Measurements from ENCODE around the gene VCL.

The VCL gene

DNA sequence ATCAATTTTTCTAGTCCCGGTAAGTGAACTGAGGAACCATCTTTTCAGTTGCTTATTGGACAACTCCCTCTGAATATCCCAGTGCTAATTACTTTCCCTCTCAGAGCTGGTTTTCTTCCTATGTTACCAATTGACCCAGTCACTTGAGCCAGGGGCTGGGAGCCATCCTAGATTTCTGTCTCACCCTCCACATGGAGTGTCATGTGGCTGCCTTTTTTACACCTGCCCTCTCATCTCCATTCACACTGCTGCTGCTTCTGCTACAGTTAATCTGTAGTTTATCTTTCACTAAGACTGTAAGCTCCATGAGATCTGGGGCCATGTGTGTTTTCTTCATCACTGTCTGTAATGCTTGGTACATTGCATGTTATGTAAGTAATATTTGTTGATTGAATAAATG is 35.8 kb downstream of the VCL start:
- no peaks in the 10 kb centered on the region for H3K9me3 ChIP-seq (ENCODE audit: low read depth, low read length)
- TF ChIP-seq FOXP2 (optimal IDR thresholded peaks at IDR 0.05; ENCODE audit: control extremely low read depth, extremely low read length, insufficient read depth) (no peak), EZH2 (IDR thresholded peaks at IDR 0.05) (no peak), POLR2AphosphoS5 (IDR thresholded peaks at IDR 0.05; ENCODE audit: borderline replicate concordance, low read depth, low read length) (no peak)
- H3K9ac ChIP-seq (ENCODE audit: insufficient read length), result no peak overlapping the region
- no peak for DNase-seq (ENCODE audit: low read depth, low spot score)
- no peaks in the 10 kb centered on the region for H3K36me3 ChIP-seq (ENCODE audit: insufficient read depth, low read length)
- H3K4me3 ChIP-seq, result no peak overlapping the region
- H3K27ac ChIP-seq, result no peak overlapping the region

DNA sequence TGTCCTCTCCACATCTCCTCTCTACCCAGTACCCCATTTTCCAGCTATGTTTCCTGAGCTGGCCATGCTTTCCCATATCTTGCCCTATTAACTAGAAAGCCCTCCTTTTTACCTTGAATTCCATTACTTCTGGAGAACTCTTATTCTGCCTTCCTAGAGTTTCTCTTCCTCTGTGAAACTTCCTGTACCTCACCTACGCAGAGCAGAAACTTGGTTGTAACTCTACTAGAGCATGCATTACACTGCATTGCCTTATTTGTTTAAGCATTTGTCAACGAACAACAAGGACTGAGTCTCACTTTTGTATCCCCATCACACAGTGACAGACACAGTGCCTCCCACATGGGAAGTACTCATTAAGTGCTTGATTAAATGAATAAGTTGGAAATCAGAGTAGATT is 36.4 kb downstream of the VCL start:
- Histone ChIP-seq H3K4me3 (no peak overlapping the region), H3K9me3 (ENCODE audit: low read depth, low read length) (no peaks in the 10 kb centered on the region), H3K9ac (ENCODE audit: insufficient read length) (no peak overlapping the region), H3K36me3 (ENCODE audit: insufficient read depth, low read length) (no peaks in the 10 kb centered on the region), H3K27ac (no peak overlapping the region)
- no peak for DNase-seq (ENCODE audit: low read depth, low spot score)
- TF ChIP-seq EZH2 (IDR thresholded peaks at IDR 0.05), result no peak
- no peak for TF ChIP-seq POLR2AphosphoS5 (IDR thresholded peaks at IDR 0.05; ENCODE audit: borderline replicate concordance, low read depth, low read length)
- no peak for TF ChIP-seq FOXP2 (optimal IDR thresholded peaks at IDR 0.05; ENCODE audit: control extremely low read depth, extremely low read length, insufficient read depth)

DNA sequence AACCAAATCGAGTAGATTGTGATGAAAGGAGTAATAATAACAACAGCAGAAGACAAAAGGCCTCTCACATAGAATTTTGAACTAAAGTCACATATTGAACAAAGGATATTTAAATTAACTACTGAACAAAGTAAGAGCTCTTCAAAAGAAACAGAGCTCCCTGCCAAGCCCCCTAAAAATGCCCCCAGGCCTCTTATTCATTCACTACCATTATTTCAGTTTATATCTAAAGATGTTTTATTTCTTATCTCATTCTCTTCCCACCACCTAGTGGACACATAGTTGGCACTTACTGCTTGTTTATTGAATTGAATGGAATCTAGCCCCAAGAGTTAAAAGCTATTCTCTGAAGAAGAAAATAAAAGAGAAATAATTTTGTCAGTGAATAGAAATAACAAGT is 37.4 kb downstream of the VCL start:
- no peaks in the 10 kb centered on the region for H3K36me3 ChIP-seq (ENCODE audit: insufficient read depth, low read length)
- DNase-seq (ENCODE audit: low read depth, low spot score), result no peak
- H3K4me3 ChIP-seq, result no peak overlapping the region
- no peak overlapping the region for H3K9ac ChIP-seq (ENCODE audit: insufficient read length)
- H3K27ac ChIP-seq, result no peak overlapping the region
- no peaks in the 10 kb centered on the region for H3K9me3 ChIP-seq (ENCODE audit: low read depth, low read length)
- TF ChIP-seq POLR2AphosphoS5 (IDR thresholded peaks at IDR 0.05; ENCODE audit: borderline replicate concordance, low read depth, low read length) (no peak), FOXP2 (optimal IDR thresholded peaks at IDR 0.05; ENCODE audit: control extremely low read depth, extremely low read length, insufficient read depth) (no peak), EZH2 (IDR thresholded peaks at IDR 0.05) (no peak)

DNA sequence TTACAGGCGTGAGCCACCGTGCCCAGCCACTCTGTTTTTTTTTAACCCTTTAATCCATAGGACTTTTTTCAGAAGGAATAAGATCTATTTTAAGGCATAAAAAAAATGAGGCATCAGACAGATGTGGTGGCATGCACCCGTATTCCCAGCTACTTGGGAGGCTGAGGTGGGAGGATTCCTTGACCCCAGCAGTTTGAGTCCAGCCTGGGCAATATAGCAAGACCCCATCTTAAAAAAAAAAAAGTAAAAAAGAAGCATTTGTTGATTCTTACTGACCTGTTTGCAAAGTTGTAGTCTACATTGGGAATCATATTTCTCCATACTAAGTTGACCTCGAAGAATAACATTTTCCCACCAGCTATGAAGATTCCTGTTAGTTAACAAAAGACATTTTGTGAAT is 38.6 kb downstream of the VCL start:
- no peak for TF ChIP-seq FOXP2 (optimal IDR thresholded peaks at IDR 0.05; ENCODE audit: control extremely low read depth, extremely low read length, insufficient read depth)
- TF ChIP-seq POLR2AphosphoS5 (IDR thresholded peaks at IDR 0.05; ENCODE audit: borderline replicate concordance, low read depth, low read length), result no peak
- TF ChIP-seq EZH2 (IDR thresholded peaks at IDR 0.05), result no peak
- no peak for DNase-seq (ENCODE audit: low read depth, low spot score)
- Histone ChIP-seq H3K27ac (no peak overlapping the region), H3K9me3 (ENCODE audit: low read depth, low read length) (no peaks in the 10 kb centered on the region), H3K4me3 (no peak overlapping the region), H3K9ac (ENCODE audit: insufficient read length) (no peak overlapping the region), H3K36me3 (ENCODE audit: insufficient read depth, low read length) (no peaks in the 10 kb centered on the region)

DNA sequence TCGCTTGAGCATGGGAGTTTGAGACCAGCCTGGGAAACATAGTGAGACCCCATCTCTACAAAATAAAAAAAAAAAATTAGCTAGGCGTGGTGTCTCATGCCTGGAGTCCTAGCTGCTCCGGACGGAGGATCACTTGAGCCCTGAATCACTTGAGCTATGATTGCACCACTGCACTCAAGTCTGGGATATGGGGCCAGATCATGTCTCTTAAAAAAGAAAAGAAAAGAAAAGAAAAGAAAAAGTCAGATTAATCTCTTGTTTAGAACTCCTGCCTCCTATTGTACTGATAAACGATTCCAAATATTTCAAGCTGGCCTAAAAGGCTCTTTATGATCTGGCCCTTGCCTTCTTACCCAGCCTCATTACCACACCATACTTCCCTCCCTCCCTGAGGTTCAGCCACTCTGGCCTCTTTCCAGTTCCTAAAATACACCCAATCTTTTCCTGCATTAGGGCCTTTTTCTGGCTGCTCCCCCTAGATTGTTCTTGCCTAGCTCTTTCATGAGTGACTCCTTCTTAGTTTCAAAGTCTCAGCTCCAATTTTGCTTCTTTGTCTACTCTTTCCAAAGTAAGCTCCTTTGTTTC is 41.7 kb downstream of the VCL start:
- Histone ChIP-seq H3K4me3 (no peak overlapping the region), H3K9ac (ENCODE audit: insufficient read length) (no peak overlapping the region), H3K27ac (no peak overlapping the region), H3K36me3 (ENCODE audit: insufficient read depth, low read length) (peaks cover 4% of the 10 kb centered on the region; the same call in 1 of the 2 replicates), H3K9me3 (ENCODE audit: low read depth, low read length) (no peaks in the 10 kb centered on the region)
- TF ChIP-seq FOXP2 (optimal IDR thresholded peaks at IDR 0.05; ENCODE audit: control extremely low read depth, extremely low read length, insufficient read depth) (no peak), POLR2AphosphoS5 (IDR thresholded peaks at IDR 0.05; ENCODE audit: borderline replicate concordance, low read depth, low read length) (no peak), EZH2 (IDR thresholded peaks at IDR 0.05) (no peak)
- DNase-seq (ENCODE audit: low read depth, low spot score), result no peak

DNA sequence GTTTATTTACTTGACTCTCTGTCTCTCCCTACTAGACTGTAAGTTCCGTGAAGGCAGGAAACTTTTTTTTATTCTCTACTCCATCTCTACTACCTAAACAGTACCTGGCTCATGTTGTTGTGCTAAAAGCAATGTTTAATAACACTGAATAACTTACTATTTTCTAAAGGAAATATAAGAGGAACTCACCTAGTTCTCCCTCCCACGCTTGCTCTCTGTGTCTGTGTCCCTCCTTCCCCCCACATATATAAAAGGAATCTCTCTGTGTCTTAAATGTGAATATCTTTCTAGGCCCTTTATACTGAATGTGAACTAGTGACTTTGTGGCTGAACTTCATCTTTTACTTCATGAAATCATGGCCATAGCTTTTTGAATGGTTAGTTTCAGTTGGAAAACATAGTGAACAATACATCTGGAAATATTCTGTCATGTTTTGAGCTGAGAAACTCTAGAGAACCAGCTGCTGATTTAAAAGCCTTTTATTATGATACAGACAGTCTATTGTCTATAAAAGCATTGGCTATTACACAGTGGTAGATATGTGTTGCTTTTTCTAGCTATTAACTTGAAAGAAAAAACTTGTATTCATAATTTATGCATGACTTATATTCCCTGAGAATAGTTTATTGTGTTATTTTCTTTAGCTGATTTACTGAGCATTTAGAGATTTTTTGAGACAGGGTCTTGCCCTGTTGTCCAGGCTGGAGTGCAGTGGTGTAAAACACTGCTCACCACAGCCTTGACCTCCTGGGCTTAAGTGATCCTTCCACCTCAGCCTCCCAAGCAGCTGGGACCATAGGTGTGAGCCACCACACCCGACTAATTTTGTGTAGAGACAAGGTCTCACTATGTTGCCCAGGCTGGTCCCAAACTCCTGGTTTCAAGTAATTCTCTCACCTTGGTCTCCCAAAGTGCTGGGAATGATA is 42.5 kb downstream of the VCL start:
- no peak for TF ChIP-seq EZH2 (IDR thresholded peaks at IDR 0.05)
- TF ChIP-seq POLR2AphosphoS5 (IDR thresholded peaks at IDR 0.05; ENCODE audit: borderline replicate concordance, low read depth, low read length), result no peak
- no peak for TF ChIP-seq FOXP2 (optimal IDR thresholded peaks at IDR 0.05; ENCODE audit: control extremely low read depth, extremely low read length, insufficient read depth)
- Histone ChIP-seq H3K36me3 (ENCODE audit: insufficient read depth, low read length) (peaks cover 5% of the 10 kb centered on the region; the same call in 1 of the 2 replicates), H3K9ac (ENCODE audit: insufficient read length) (no peak overlapping the region), H3K9me3 (ENCODE audit: low read depth, low read length) (no peaks in the 10 kb centered on the region), H3K4me3 (no peak overlapping the region), H3K27ac (no peak overlapping the region)
- no peak for DNase-seq (ENCODE audit: low read depth, low spot score)

DNA sequence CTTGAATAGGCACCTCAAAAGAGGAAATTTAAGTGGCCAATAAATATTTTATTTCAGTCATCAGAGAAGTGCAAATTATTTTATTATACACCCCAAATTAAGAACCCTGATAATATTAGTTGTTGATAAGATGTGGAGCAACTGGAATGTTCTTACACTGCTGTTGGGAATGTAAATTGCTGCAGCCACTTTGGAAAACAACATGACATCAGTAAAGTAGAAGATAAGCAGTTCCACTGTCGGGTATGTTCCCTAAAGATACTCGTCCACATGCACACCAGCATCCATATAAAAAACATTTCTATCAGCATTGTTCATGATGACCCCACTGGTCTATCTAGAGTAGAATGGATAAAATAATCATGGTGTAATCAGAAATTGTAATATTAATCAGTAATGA is 46.5 kb downstream of the VCL start:
- no peak overlapping the region for H3K4me3 ChIP-seq
- H3K9me3 ChIP-seq (ENCODE audit: low read depth, low read length), result no peaks in the 10 kb centered on the region
- no peak for DNase-seq (ENCODE audit: low read depth, low spot score)
- peaks cover 5% of the 10 kb centered on the region; the same call in 1 of the 2 replicates for H3K36me3 ChIP-seq (ENCODE audit: insufficient read depth, low read length)
- TF ChIP-seq FOXP2 (optimal IDR thresholded peaks at IDR 0.05; ENCODE audit: control extremely low read depth, extremely low read length, insufficient read depth) (no peak), EZH2 (IDR thresholded peaks at IDR 0.05) (no peak)
- no peak overlapping the region for H3K27ac ChIP-seq
- no peak overlapping the region for H3K9ac ChIP-seq (ENCODE audit: insufficient read length)

DNA sequence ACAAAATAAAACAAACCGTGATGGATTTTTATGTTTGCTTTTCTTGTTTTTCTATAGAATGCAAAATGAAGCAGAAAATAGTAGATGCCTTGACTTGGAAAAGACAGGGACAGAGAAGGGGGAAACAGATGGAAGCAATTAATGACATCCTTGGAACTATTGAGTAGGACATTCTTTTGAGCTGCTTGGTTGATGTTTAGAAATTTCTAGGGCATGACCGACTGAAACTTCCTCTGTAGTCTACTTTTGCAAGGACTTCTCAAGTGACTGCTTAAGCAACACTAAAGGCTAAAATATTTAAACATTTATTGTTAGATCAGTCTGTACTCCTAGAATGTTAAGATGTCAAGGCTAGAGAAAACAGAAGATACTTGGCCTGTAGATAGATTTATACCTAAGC is 49.4 kb downstream of the VCL start:
- H3K9me3 ChIP-seq (ENCODE audit: low read depth, low read length), result no peaks in the 10 kb centered on the region
- no peak for DNase-seq (ENCODE audit: low read depth, low spot score)
- no peak overlapping the region for H3K4me3 ChIP-seq
- no peak overlapping the region for H3K9ac ChIP-seq (ENCODE audit: insufficient read length)
- no peak overlapping the region for H3K27ac ChIP-seq
- TF ChIP-seq POLR2AphosphoS5 (IDR thresholded peaks at IDR 0.05; ENCODE audit: borderline replicate concordance, low read depth, low read length), result no peak
- TF ChIP-seq FOXP2 (optimal IDR thresholded peaks at IDR 0.05; ENCODE audit: control extremely low read depth, extremely low read length, insufficient read depth), result no peak
- no peak for TF ChIP-seq EZH2 (IDR thresholded peaks at IDR 0.05)
- H3K36me3 ChIP-seq (ENCODE audit: insufficient read depth, low read length), result peaks cover 5% of the 10 kb centered on the region; the same call in 1 of the 2 replicates

Measured in SK-N-MC (cell line).